Measurements from ENCODE around the gene AAMDC. TPM values are rescaled to one million over a fixed set of nuclear protein-coding genes. Genes with fewer than 3 reads are reported as not detected.

AAMDC gene
- 26.2 to 31.4 TPM (median 29.1 TPM) in 5 replicates for total RNA-seq (2022; extraction: Qiagen RNA extraction)

GRCh38 chr11:77820565-77821348, at the start of gene AAMDC, which contains the start of gene RSF1:
AAMDC (plus strand) TSS chr11:77821144; CDS start chr11:77842497, 21,353 bp downstream.
RSF1 (minus strand) TSS chr11:77820722; CDS start chr11:77820714, 8 bp downstream.

Other genes starting within 250 kb of the AAMDC start
- 1.2 to 1.9 TPM (median 1.3 TPM) in 5 replicates for gene AQP11, start 231.2 kb upstream of the AAMDC start, total RNA-seq (2022; extraction: Qiagen RNA extraction)
- gene CLNS1A, start 183.3 kb upstream of the AAMDC start, total RNA-seq (2022; extraction: Qiagen RNA extraction), result 143 to 178 TPM (median 146 TPM) in 5 replicates
- 12.9 to 17.4 TPM (median 15.9 TPM) in 5 replicates for gene RSF1, start 422 bp upstream of the AAMDC start, total RNA-seq (2022; extraction: Qiagen RNA extraction)
- gene INTS4, start 173.5 kb downstream of the AAMDC start, total RNA-seq (2022; extraction: Qiagen RNA extraction), result 16.4 to 20.5 TPM (median 17.7 TPM) in 5 replicates
- 1.3 to 2.1 TPM (median 1.6 TPM) in 5 replicates for gene KCTD14, start 202.1 kb downstream of the AAMDC start, total RNA-seq (2022; extraction: Qiagen RNA extraction)
- gene THRSP, start 242.7 kb downstream of the AAMDC start, total RNA-seq (2022; extraction: Qiagen RNA extraction), result not detected in 5 replicates